D721Med (cell line): ENCODE results near the gene MYO7B.

Experiments used
- DNase-seq: peaks from one replicate; pipeline ENCODE4 v3.0.0; 2011; ENCODE audit warnings: low spot score; ENCODE audit not compliant: insufficient read length
- FAIRE-seq: peaks from 2 replicates; lab custom pipeline; 2011; peaks lifted over from hg19 to GRCh38; lab: Jason Lieb, UNC
- CTCF ChIP-seq: IDR thresholded peaks from 2 replicates; pipeline ENCODE4 v1.5.1; 2012; ENCODE audit warnings: mild to moderate bottlenecking, control low read depth; ENCODE audit not compliant: insufficient read depth; ENCODE audit errors: missing control alignments

MYO7B gene

GRCh38 chr2:127530245-127531140, 5.0 kb upstream of the MYO7B start:
- FAIRE-seq (no peak), DNase-seq (no peak)
- TF ChIP-seq CTCF: no peak

GRCh38 chr2:127531221-127531648, 4.2 kb upstream of the MYO7B start:
- FAIRE-seq (no peak), DNase-seq (no peak)
- no peak for TF ChIP-seq CTCF

DNA sequence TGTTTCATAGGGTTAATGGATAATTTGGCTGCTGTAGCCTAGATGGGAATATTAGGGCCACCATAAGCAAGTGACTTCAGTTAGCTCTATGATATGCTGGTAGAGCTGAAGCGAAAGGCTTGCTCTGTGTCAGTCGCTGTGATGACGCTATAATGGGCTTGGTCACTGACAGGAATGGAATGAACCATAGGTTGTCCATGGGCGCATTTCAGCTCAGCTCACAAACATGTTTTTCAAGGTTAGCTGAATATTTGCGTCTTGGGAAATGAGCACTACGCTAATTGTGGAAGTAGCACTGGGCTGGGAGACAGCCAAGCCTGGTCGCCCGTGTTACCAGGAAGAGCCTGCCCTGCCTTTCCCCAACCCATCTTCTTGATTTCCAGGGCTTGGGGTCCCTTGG, 3.2 kb upstream of the MYO7B start:
- FAIRE-seq (no peak), DNase-seq (no peak)
- no peak for TF ChIP-seq CTCF

DNA sequence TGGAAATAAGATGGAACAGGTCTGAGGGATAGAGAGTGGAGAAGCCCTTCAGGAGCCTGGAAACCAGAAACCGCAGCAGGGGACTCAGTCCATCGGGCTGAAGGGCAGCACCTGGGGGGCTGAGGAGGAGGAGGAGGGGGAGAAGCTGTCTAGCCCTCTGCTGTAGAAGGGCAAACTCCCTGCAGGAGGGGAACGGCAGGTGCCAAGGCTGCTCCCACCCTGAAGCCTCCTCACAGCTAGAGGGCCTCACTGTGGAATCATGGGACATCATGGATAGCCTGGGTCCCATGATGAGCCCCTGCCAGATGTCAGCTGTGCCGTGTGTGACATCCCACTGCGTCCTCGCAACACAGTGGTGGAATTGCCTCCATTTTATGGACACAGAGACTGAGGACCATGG, 435 bp downstream of the MYO7B start:
- DNase-seq: no peak
- no peak for TF ChIP-seq CTCF
- no peak for FAIRE-seq

GRCh38 chr2:127536707-127537541, 1.4 kb downstream of the MYO7B start:
- DNase-seq: no peak
- no peak for TF ChIP-seq CTCF
- FAIRE-seq: no peak

DNA sequence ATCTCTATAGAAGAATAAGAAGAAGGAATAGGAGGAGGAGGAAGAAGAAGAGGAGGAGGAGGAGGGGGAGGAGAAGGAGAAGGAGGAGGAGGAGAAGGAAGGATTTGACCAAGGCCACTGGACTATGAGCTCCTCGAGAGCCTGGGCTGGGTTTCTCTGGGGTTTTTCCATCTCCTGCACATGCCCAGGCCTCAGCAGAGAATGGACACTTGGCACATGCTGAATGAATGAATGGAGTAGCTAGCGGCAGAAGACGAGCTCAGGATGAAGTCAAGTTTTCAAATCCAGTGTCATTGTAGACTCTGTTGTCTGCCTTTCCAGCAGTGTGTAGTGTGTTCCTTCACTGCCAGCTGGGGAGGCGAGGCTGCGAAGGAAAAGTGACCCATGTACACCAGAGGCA, 2.2 kb downstream of the MYO7B start:
- FAIRE-seq (no peak), DNase-seq (no peak)
- no peak for TF ChIP-seq CTCF
